Gastroesophageal sphincter (tissue), 4 donors: Measurements from ENCODE around the gene CREBRF. TPM values are rescaled to one million over a fixed set of nuclear protein-coding genes. Genes with fewer than 3 reads are reported as not detected.

Source experiments
- ATAC-seq: fragments of 150-250 bp; one replicate; pipeline ENCODE4 v1.9.1; 2016; ENCODE audit warnings: mild to moderate bottlenecking, moderate library complexity
- H3K27ac ChIP-seq, 4 donors: fragments of 200-600 bp; sonication (generic) in 3 of 4; 1 replicate in 3 of 4; 2 replicates in 1 of 4; pipeline ENCODE4 v1.5.1; 2016 to 2019
- H3K27me3 ChIP-seq: fragments of 200-600 bp; sonication (generic); one replicate; pipeline ENCODE4 v1.5.1; 2019
- H3K36me3 ChIP-seq, 2 donors: fragments of 200-600 bp; sonication (generic); one replicate each; pipeline ENCODE4 v1.5.1; 2019; ENCODE audit warnings: control low read depth in 1 of 2
- H3K4me1 ChIP-seq, 3 donors: fragments of 200-600 bp; sonication (generic); 1 replicate in 2 of 3; 2 replicates in 1 of 3; pipeline ENCODE4 v1.5.1; 2016 to 2019; ENCODE audit warnings: control low read depth in 2 of 3
- H3K4me3 ChIP-seq, 2 donors: fragments of 200-600 bp; sonication (generic); one replicate each; pipeline ENCODE4 v1.5.1; 2019; ENCODE audit warnings: mild to moderate bottlenecking in 1 of 2, moderate library complexity in 1 of 2
- H3K9me3 ChIP-seq, 3 donors: fragments of 200-600 bp; sonication (generic); one replicate each; pipeline ENCODE4 v1.5.1; 2017 to 2019; ENCODE audit warnings: control low read depth in 2 of 3
- CTCF ChIP-seq, 4 experiments: fragments of 200-600 bp in 2 of 4; fragments of 450-650 bp in 2 of 4; sonication (generic) in 1 of 4; IDR thresholded peaks; one replicate each; pipeline ENCODE4 v1.5.1; 2017 to 2019; ENCODE audit warnings: antibody characterized with exemption in 4 of 4, mild to moderate bottlenecking in 2 of 4, moderate library complexity in 2 of 4
- EP300 ChIP-seq: sonication (generic); formaldehyde crosslinking; IDR thresholded peaks from one replicate; pipeline ENCODE4 v1.6.1; 2017; ENCODE audit warnings: antibody characterized with exemption, mild to moderate bottlenecking
- POLR2A ChIP-seq, 2 donors: fragments of 450-650 bp; IDR thresholded peaks; one replicate each; pipeline ENCODE4 v1.6.1; 2017; ENCODE audit warnings: antibody characterized with exemption in 2 of 2, mild to moderate bottlenecking in 2 of 2, moderate library complexity in 1 of 2
- POLR2AphosphoS5 ChIP-seq: sonication (generic); formaldehyde crosslinking; IDR thresholded peaks from one replicate; pipeline ENCODE4 v1.6.1; 2017; ENCODE audit warnings: antibody characterized with exemption
- WGBS, 2 donors: methylation state at CpG; one replicate each; pipeline ENCODE4 v1.1.5; 2018; ENCODE audit warnings: low coverage in 1 of 2; 5-methylcytosine and 5-hydroxymethylcytosine counted together
- total RNA-seq, 4 donors: library from RNA; depleted of rRNA; stranded (reverse); fragments of >200 nt; gene quantifications; one replicate each; pipeline ENCODE4 v1.1.0, GENCODE V29; 2016

CREBRF gene
- total RNA-seq, 4 donors from 2014 or later: 44.2 to 72.7 (median 64.0) TPM

GRCh38 chr5:173053041-173053440 lies 3.1 kb upstream of the CREBRF start:
- peaks cover 0 to 16% (median 3%) of the 10 kb centered on the region in 3 donors for H3K4me1 ChIP-seq
- TF ChIP-seq POLR2A (IDR thresholded peaks at IDR 0.05) (no peak), EP300 (no peak), CTCF (IDR thresholded peaks at IDR 0.05) (no peak), POLR2AphosphoS5 (no peak)
- no peak for ATAC-seq
- H3K36me3 ChIP-seq: no peaks in the 10 kb centered on the region
- H3K27ac ChIP-seq: no peak overlapping the region
- 58 to 62% methylated on average over 3 of the region's 3 CpGs for WGBS, 2 donors
- no peaks in the 10 kb centered on the region for H3K9me3 ChIP-seq
- H3K27me3 ChIP-seq: no peaks in the 10 kb centered on the region
- no peak overlapping the region for H3K4me3 ChIP-seq

GRCh38 chr5:173055042-173055721 lies 970 bp upstream of the CREBRF start:
- Histone ChIP-seq H3K4me1 (peaks cover 0 to 37% (median 17%) of the 10 kb centered on the region in 3 donors), H3K36me3 (no peaks in the 10 kb centered on the region), H3K27ac (peak overlapping the region in 3 of 4 donors; percentile 97 to 100 (median 99)), H3K4me3 (peak overlapping the region; percentile 73 to 95), H3K9me3 (no peaks in the 10 kb centered on the region), H3K27me3 (no peaks in the 10 kb centered on the region)
- TF ChIP-seq POLR2A (IDR thresholded peaks at IDR 0.05): no peak
- no peak for TF ChIP-seq CTCF (IDR thresholded peaks at IDR 0.05)
- no peak for TF ChIP-seq EP300
- TF ChIP-seq POLR2AphosphoS5: no peak
- WGBS, 2 donors: 21 to 25% methylated on average over 9 to 10 of the region's 10 CpGs
- ATAC-seq: no peak

GRCh38 chr5:173055722-173055982 lies 500 bp upstream of the CREBRF start:
- no peak for ATAC-seq
- H3K9me3 ChIP-seq: no peaks in the 10 kb centered on the region
- WGBS, 2 donors: 0% methylated on average over 1 to 4 of the region's 11 CpGs
- H3K36me3 ChIP-seq: no peaks in the 10 kb centered on the region
- H3K27me3 ChIP-seq: no peaks in the 10 kb centered on the region
- TF ChIP-seq POLR2AphosphoS5: no peak
- no peak for TF ChIP-seq CTCF (IDR thresholded peaks at IDR 0.05)
- no peak for TF ChIP-seq EP300
- TF ChIP-seq POLR2A (IDR thresholded peaks at IDR 0.05): no peak
- H3K4me3 ChIP-seq: peak overlapping the region; percentile 73 to 95
- peaks cover 0 to 42% (median 17%) of the 10 kb centered on the region in 3 donors for H3K4me1 ChIP-seq
- peak overlapping the region in 3 of 4 donors; percentile 97 to 100 (median 99) for H3K27ac ChIP-seq

GRCh38 chr5:173056783-173057061 lies 570 bp downstream of the CREBRF start:
- H3K9me3 ChIP-seq: no peaks in the 10 kb centered on the region
- ATAC-seq: peak; percentile 76
- peak overlapping the region; percentile 73 to 95 for H3K4me3 ChIP-seq
- peaks cover 0 to 51% (median 17%) of the 10 kb centered on the region in 3 donors for H3K4me1 ChIP-seq
- no peaks in the 10 kb centered on the region for H3K36me3 ChIP-seq
- no CpG with 5 or more reads among the region's 27 CpGs for WGBS, 2 donors
- no peak for TF ChIP-seq POLR2AphosphoS5
- no peaks in the 10 kb centered on the region for H3K27me3 ChIP-seq
- H3K27ac ChIP-seq: peak overlapping the region; percentile 95 to 100 (median 98)

- Histone ChIP-seq H3K27ac (peak overlapping the region; percentile 95 to 100 (median 98)), H3K36me3 (no peaks in the 10 kb centered on the region), H3K4me1 (peaks cover 0 to 56% (median 17%) of the 10 kb centered on the region in 3 donors), H3K4me3 (peak overlapping the region; percentile 73 to 95), H3K9me3 (no peaks in the 10 kb centered on the region), H3K27me3 (no peaks in the 10 kb centered on the region)
- peak; percentile 96 for ATAC-seq
- 1% methylated on average over 16 to 21 of the region's 38 CpGs for WGBS, 2 donors
- no peak for TF ChIP-seq EP300
- TF ChIP-seq CTCF (IDR thresholded peaks at IDR 0.05): peak in 3 of 4 experiments; percentile 24 to 54 (median 49)
These were observed 1.1 kb downstream of the CREBRF start for GRCh38 chr5:173057062-173057924.
